Activated T-helper 1 cell treated with Interleukin-2 at 50 U/mL for 16 hours (primary cell): Measurements from ENCODE around the gene SPPL3.
A peak's percentile ranks its signal among the peaks of the same experiment; 100 is the strongest.
"Not testable (repeated sequence)": the region's sequence is repeated elsewhere in the genome, so short reads cannot be mapped to it uniquely, and the experiment has no call there.

ENCODE experiments used
- DNase-seq: peaks from one replicate; pipeline ENCODE4 v3.0.0-alpha.2; 2020; ENCODE audit warnings: low read depth

The SPPL3 gene

GRCh38 chr12:120744922-120745493, 159.2 kb downstream of the SPPL3 start:
- DNase-seq: no peak

GRCh38 chr12:120741476-120742421, 162.4 kb downstream of the SPPL3 start:
- no peak for DNase-seq

- DNase-seq: no peak
Observed at GRCh38 chr12:120740871-120741270, 163.3 kb downstream of the SPPL3 start.

- no peak for DNase-seq
Observed at GRCh38 chr12:120739821-120740613, 164.1 kb downstream of the SPPL3 start.

GRCh38 chr12:120739031-120739762, 165.0 kb downstream of the SPPL3 start:
- no peak for DNase-seq

GRCh38 chr12:120738252-120739030, 165.7 kb downstream of the SPPL3 start:
- no peak for DNase-seq

- DNase-seq: no peak
Observed at GRCh38 chr12:120737557-120738251, 166.5 kb downstream of the SPPL3 start.

- no peak for DNase-seq
Observed at GRCh38 chr12:120736404-120737331, 167.5 kb downstream of the SPPL3 start.

- no peak for DNase-seq
Observed at GRCh38 chr12:120735181-120735580, 169.0 kb downstream of the SPPL3 start.

- no peak for DNase-seq
Observed at GRCh38 chr12:120734210-120734609, 169.9 kb downstream of the SPPL3 start.

GRCh38 chr12:120733574-120733973, 170.6 kb downstream of the SPPL3 start:
- DNase-seq: no peak

GRCh38 chr12:120732198-120732597, 172.0 kb downstream of the SPPL3 start:
- DNase-seq: not testable (repeated sequence)

GRCh38 chr12:120726961-120727360, 177.2 kb downstream of the SPPL3 start:
- no peak for DNase-seq

- DNase-seq: no peak
Observed at GRCh38 chr12:120726510-120726793, 177.7 kb downstream of the SPPL3 start.

- DNase-seq: peak; percentile 80
Observed at GRCh38 chr12:120725659-120726509, 178.3 kb downstream of the SPPL3 start, which contains the start of gene ACADS. TSS of gene ACADS (plus strand) at chr12:120725826. CDS start at chr12:120725886, 60 bp downstream.

GRCh38 chr12:120725151-120725658, 179.0 kb downstream of the SPPL3 start:
- no peak for DNase-seq

GRCh38 chr12:120724720-120725119, 179.4 kb downstream of the SPPL3 start:
- DNase-seq: no peak

- DNase-seq: no peak
Observed at GRCh38 chr12:120722784-120723183, 181.4 kb downstream of the SPPL3 start.
